ENCODE data around the gene ZBTB18.

The ZBTB18 gene

GRCh38 chr1:244082969-244083368 is 31.9 kb downstream of the ZBTB18 start:
- DNase-seq (ENCODE audit: extremely low spot score), result no peak
- ChIA-PET POLR2A (no interaction called here), CTCF (no interaction called here)
- TF ChIP-seq TARDBP (IDR thresholded peaks at IDR 0.05) (no peak), FOXA1 (IDR thresholded peaks at IDR 0.05) (no peak), ELF4 (IDR thresholded peaks at IDR 0.05) (no peak), NFRKB (IDR thresholded peaks at IDR 0.05) (no peak), L3MBTL2 (conservative IDR thresholded peaks at IDR 0.05) (no peak), ARNT (IDR thresholded peaks at IDR 0.05) (no peak), SUZ12 (IDR thresholded peaks at IDR 0.05) (no peak), SP1 (IDR thresholded peaks at IDR 0.05) (no peak), LEF1 (IDR thresholded peaks at IDR 0.05; ENCODE audit: borderline replicate concordance) (no peak), CTBP1 (IDR thresholded peaks at IDR 0.05; ENCODE audit: borderline replicate concordance) (no peak), HDGF (IDR thresholded peaks at IDR 0.05; ENCODE audit: borderline replicate concordance) (no peak), ZNF384 (IDR thresholded peaks at IDR 0.05) (no peak), BHLHE40 (IDR thresholded peaks at IDR 0.05; ENCODE audit: borderline replicate concordance) (no peak), FOXK2 (IDR thresholded peaks at IDR 0.05) (no peak), FOXM1 (IDR thresholded peaks at IDR 0.05; ENCODE audit: borderline replicate concordance) (no peak)
- TF ChIP-seq, protein P1, sequence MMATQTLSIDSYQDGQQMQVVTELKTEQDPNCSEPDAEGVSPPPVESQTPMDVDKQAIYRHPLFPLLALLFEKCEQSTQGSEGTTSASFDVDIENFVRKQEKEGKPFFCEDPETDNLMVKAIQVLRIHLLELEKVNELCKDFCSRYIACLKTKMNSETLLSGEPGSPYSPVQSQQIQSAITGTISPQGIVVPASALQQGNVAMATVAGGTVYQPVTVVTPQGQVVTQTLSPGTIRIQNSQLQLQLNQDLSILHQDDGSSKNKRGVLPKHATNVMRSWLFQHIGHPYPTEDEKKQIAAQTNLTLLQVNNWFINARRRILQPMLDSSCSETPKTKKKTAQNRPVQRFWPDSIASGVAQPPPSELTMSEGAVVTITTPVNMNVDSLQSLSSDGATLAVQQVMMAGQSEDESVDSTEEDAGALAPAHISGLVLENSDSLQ (IDR thresholded peaks at IDR 0.05), result no peak

- ChIA-PET CTCF (no interaction called here), POLR2A (no interaction called here)
- no peak for DNase-seq (ENCODE audit: extremely low spot score)
- TF ChIP-seq L3MBTL2 (conservative IDR thresholded peaks at IDR 0.05) (no peak), TARDBP (IDR thresholded peaks at IDR 0.05) (no peak), HDGF (IDR thresholded peaks at IDR 0.05; ENCODE audit: borderline replicate concordance) (no peak), FOXM1 (IDR thresholded peaks at IDR 0.05; ENCODE audit: borderline replicate concordance) (no peak), BHLHE40 (IDR thresholded peaks at IDR 0.05; ENCODE audit: borderline replicate concordance) (no peak), ARNT (IDR thresholded peaks at IDR 0.05) (no peak), FOXA1 (IDR thresholded peaks at IDR 0.05) (no peak), ZNF384 (IDR thresholded peaks at IDR 0.05) (no peak), NFRKB (IDR thresholded peaks at IDR 0.05) (no peak), CTBP1 (IDR thresholded peaks at IDR 0.05; ENCODE audit: borderline replicate concordance) (no peak), LEF1 (IDR thresholded peaks at IDR 0.05; ENCODE audit: borderline replicate concordance) (no peak), FOXK2 (IDR thresholded peaks at IDR 0.05) (no peak), SUZ12 (IDR thresholded peaks at IDR 0.05) (no peak), ELF4 (IDR thresholded peaks at IDR 0.05) (no peak)
- TF ChIP-seq, protein P1 (IDR thresholded peaks at IDR 0.05), result no peak
Measured at GRCh38 chr1:244083383-244083943, 32.4 kb downstream of the ZBTB18 start.

- no peak for DNase-seq (ENCODE audit: extremely low spot score)
- CTCF ChIA-PET, result no interaction called here
- TF ChIP-seq, protein P1 (IDR thresholded peaks at IDR 0.05), result no peak
- POLR2A ChIA-PET, result no interaction called here
Measured at GRCh38 chr1:244084763-244085162, 33.7 kb downstream of the ZBTB18 start.

DNA sequence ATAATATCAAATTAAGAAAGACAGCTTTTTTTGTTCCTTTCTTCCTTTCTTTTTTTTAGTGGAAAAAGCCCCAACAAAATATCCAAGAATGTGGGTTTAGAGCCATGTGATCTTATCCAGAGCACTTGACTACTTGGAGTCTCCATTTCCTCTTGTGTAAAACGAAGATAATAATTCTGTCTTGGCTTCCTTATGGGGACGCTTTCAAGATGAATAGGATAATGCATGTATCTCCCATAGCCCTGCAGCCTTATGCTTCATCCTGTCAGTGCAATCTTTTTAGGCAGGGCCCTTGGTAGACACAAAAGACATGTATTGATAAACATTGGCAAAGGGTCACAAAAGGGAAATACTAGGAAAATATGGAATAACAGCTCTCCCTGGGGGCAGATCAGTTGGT is 34.8 kb downstream of the ZBTB18 start:
- ChIA-PET POLR2A (no interaction called here), CTCF (interaction anchor here (0.6 kb wide), 2 partner anchors 124 to 255 kb away, joined by 3 read pairs; no protein-coding TSS in a partner anchor)
- no peak for TF ChIP-seq BHLHE40 (IDR thresholded peaks at IDR 0.05; ENCODE audit: borderline replicate concordance)
- TF ChIP-seq LEF1 (IDR thresholded peaks at IDR 0.05; ENCODE audit: borderline replicate concordance), result no peak
- TF ChIP-seq ELF4 (IDR thresholded peaks at IDR 0.05), result no peak
- TF ChIP-seq SUZ12 (IDR thresholded peaks at IDR 0.05), result no peak
- no peak for DNase-seq (ENCODE audit: extremely low spot score)

- TF ChIP-seq L3MBTL2 (conservative IDR thresholded peaks at IDR 0.05) (no peak), NFRKB (IDR thresholded peaks at IDR 0.05) (no peak), TARDBP (IDR thresholded peaks at IDR 0.05) (no peak), ARNT (IDR thresholded peaks at IDR 0.05) (no peak), SP1 (IDR thresholded peaks at IDR 0.05) (no peak), SUZ12 (IDR thresholded peaks at IDR 0.05) (no peak), LEF1 (IDR thresholded peaks at IDR 0.05; ENCODE audit: borderline replicate concordance) (no peak), ZNF384 (IDR thresholded peaks at IDR 0.05) (no peak), BHLHE40 (IDR thresholded peaks at IDR 0.05; ENCODE audit: borderline replicate concordance) (no peak), FOXA1 (IDR thresholded peaks at IDR 0.05) (no peak), FOXM1 (IDR thresholded peaks at IDR 0.05; ENCODE audit: borderline replicate concordance) (no peak), CTBP1 (IDR thresholded peaks at IDR 0.05; ENCODE audit: borderline replicate concordance) (no peak)
- TF ChIP-seq, protein P1 (IDR thresholded peaks at IDR 0.05), result no peak
- CTCF ChIA-PET, result no interaction called here
- no peak for DNase-seq (ENCODE audit: extremely low spot score)
- POLR2A ChIA-PET, result interaction anchor here (1.1 kb wide), 1 partner anchor 40 kb away, joined by 3 read pairs; no protein-coding TSS in a partner anchor
Measured at GRCh38 chr1:244087021-244087560, 36.0 kb downstream of the ZBTB18 start.

DNA sequence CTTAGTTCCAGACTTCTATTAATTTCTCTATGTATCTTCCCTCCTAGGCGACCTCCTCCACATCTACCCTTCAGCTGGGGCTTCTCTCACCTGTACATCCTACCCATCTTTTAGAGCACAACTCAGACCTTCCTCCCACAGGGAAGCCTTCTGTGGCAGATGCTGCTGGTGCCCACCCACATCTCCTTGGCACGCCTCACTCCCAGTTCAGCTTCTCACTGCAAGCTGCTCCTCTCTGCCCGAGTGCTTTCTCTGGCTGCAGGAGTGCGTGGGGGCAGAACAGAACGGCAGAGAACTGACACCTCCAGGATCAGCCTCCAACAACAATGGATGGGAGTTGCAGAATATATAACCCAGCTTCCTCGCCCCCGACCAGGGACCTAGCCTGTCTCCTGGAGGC is 36.5 kb downstream of the ZBTB18 start:
- ChIA-PET CTCF (no interaction called here), POLR2A (interaction anchor here (1.1 kb wide), 1 partner anchor 40 kb away, joined by 3 read pairs; no protein-coding TSS in a partner anchor)
- no peak for TF ChIP-seq ZNF384 (IDR thresholded peaks at IDR 0.05)
- TF ChIP-seq LEF1 (IDR thresholded peaks at IDR 0.05; ENCODE audit: borderline replicate concordance), result no peak
- TF ChIP-seq, protein P1 (IDR thresholded peaks at IDR 0.05), result no peak
- TF ChIP-seq L3MBTL2 (conservative IDR thresholded peaks at IDR 0.05), result no peak
- TF ChIP-seq SP1 (IDR thresholded peaks at IDR 0.05), result no peak
- TF ChIP-seq CTBP1 (IDR thresholded peaks at IDR 0.05; ENCODE audit: borderline replicate concordance), result no peak

More for the DNA sequence above, 36.5 kb downstream of the ZBTB18 start:
- no peak for DNase-seq (ENCODE audit: extremely low spot score)
